Liver (tissue), 9 donors: Measurements from ENCODE around the gene WDR86. TPM values are rescaled to one million over a fixed set of nuclear protein-coding genes. Genes with fewer than 3 reads are reported as not detected.

Source experiments
- DNase-seq: peaks from one replicate; pipeline ENCODE4 v3.0.0-alpha.2; 2017; ENCODE audit warnings: low spot score
- H3K27ac ChIP-seq, 2 donors: one replicate each; pipeline ENCODE4 v1.7.0; 2013; ENCODE audit warnings: inconsistent platforms in 2 of 2, low read length in 2 of 2, control low read depth in 1 of 2, low read depth in 1 of 2, mild to moderate bottlenecking in 1 of 2
- H3K27me3 ChIP-seq, 4 donors: one replicate each; pipeline versions ENCODE4 v1.6.1 to v1.7.0; 2013; ENCODE audit warnings: low read length in 3 of 4, inconsistent platforms in 1 of 4, mild to moderate bottlenecking in 1 of 4, moderate library complexity in 1 of 4; ENCODE audit not compliant: control insufficient read depth in 4 of 4, insufficient read depth in 4 of 4
- H3K36me3 ChIP-seq, 4 donors: one replicate each; pipeline versions ENCODE4 v1.6.1 to v1.7.0; 2013; ENCODE audit warnings: low read length in 3 of 4, mild to moderate bottlenecking in 3 of 4, low read depth in 1 of 4, moderate library complexity in 1 of 4; ENCODE audit not compliant: control insufficient read depth in 4 of 4, insufficient read depth in 3 of 4
- H3K4me1 ChIP-seq, 4 donors: one replicate each; pipeline versions ENCODE4 v1.6.1 to v1.7.0; 2013; ENCODE audit warnings: low read length in 3 of 4, mild to moderate bottlenecking in 3 of 4, moderate library complexity in 1 of 4; ENCODE audit not compliant: control insufficient read depth in 4 of 4, insufficient read depth in 4 of 4
- H3K4me3 ChIP-seq, 3 donors: one replicate each; pipeline versions ENCODE4 v1.6.1 to v1.7.0; 2013; ENCODE audit warnings: low read length in 3 of 3, control low read depth in 1 of 3, low read depth in 1 of 3, mild to moderate bottlenecking in 1 of 3
- H3K9ac ChIP-seq, 2 donors: one replicate each; pipeline ENCODE4 v1.7.0; 2013; ENCODE audit warnings: low read length in 2 of 2, mild to moderate bottlenecking in 2 of 2, moderate library complexity in 2 of 2, control low read depth in 1 of 2, low read depth in 1 of 2
- H3K9me3 ChIP-seq, 4 donors: one replicate each; pipeline versions ENCODE4 v1.6.1 to v1.7.0; 2013; ENCODE audit warnings: low read length in 3 of 4; ENCODE audit not compliant: control insufficient read depth in 4 of 4
- EGR1 ChIP-seq, 2 donors: IDR thresholded peaks; 2 replicates each; pipeline ENCODE4 v1.6.1; 2016 to 2018; ENCODE audit warnings: antibody characterized with exemption in 2 of 2, low read depth in 2 of 2
- FOXA1 ChIP-seq: IDR thresholded peaks from 2 replicates; pipeline ENCODE4 v1.6.1; 2016; ENCODE audit warnings: antibody characterized with exemption
- GABPA ChIP-seq, 2 donors: IDR thresholded peaks in 1 of 2; conservative IDR thresholded peaks in 1 of 2; 2 replicates each; pipeline ENCODE4 v1.6.1; 2016; ENCODE audit warnings: antibody characterized with exemption in 2 of 2, mild to moderate bottlenecking in 1 of 2, moderate library complexity in 1 of 2
- HNF4G ChIP-seq: IDR thresholded peaks from 2 replicates; pipeline ENCODE4 v1.6.1; 2016; ENCODE audit warnings: antibody characterized with exemption
- JUND ChIP-seq, 2 donors: IDR thresholded peaks; 2 replicates each; pipeline ENCODE4 v1.6.1; 2016; ENCODE audit warnings: antibody characterized with exemption in 2 of 2
- MAX ChIP-seq: IDR thresholded peaks from 2 replicates; pipeline ENCODE4 v1.6.1; 2016; ENCODE audit warnings: antibody characterized with exemption
- RXRA ChIP-seq, 2 donors: IDR thresholded peaks; 2 replicates each; pipeline ENCODE4 v1.6.1; 2017 to 2018; ENCODE audit warnings: antibody characterized with exemption in 2 of 2, mild to moderate bottlenecking in 1 of 2
- TAF1 ChIP-seq: conservative IDR thresholded peaks from 2 replicates; pipeline ENCODE4 v1.6.1; 2016; ENCODE audit warnings: antibody characterized with exemption, mild to moderate bottlenecking
- WGBS: extraction: QIAGEN DNeasy Blood & Tissue Kit; methylation state at CpG from one replicate; pipeline ENCODE4 v1.1.7; 2013; 5-methylcytosine and 5-hydroxymethylcytosine counted together
- polyA plus RNA-seq, 2 donors: library from polyadenylated mRNA; stranded (reverse) in 1 of 2; unstranded in 1 of 2; fragments of 200-250 nt in 1 of 2; fragments of >200 nt in 1 of 2; fragmentation: Nextera tagmentation in 1 of 2; extraction: Ambion mirVana in 1 of 2; gene quantifications; one replicate each; pipeline versions ENCODE4 v1.2.1 to v1.2.3, GENCODE V29; 2013 to 2015
- total RNA-seq, 2 donors: library from RNA; depleted of rRNA; stranded (reverse); fragments of >200 nt; gene quantifications; one replicate each; pipeline ENCODE4 v1.2.3, GENCODE V29; 2014
- TF ChIP-seq, protein P1 (sequence below): IDR thresholded peaks from 2 replicates; pipeline ENCODE4 v1.6.1; 2016; ENCODE audit warnings: antibody characterized with exemption, mild to moderate bottlenecking
- TF ChIP-seq, protein P2 (sequence below): fragments of 150-350 bp; IDR thresholded peaks from 2 replicates; pipeline ENCODE4 v1.5.1; 2017; ENCODE audit warnings: improper control_type of control experiment, low read depth, low read length; ENCODE audit not compliant: missing input control
- donor health status: healthy.
- donor health status: healthy.
- donor health status: healthy.
- donor health status: healthy.
- donor health status: healthy.

The WDR86 gene
- total and polyA plus RNA-seq, 4 donors = 0.35 to 4.9 (median 0.77) TPM

GRCh38 chr7:151389768-151390597, 19.9 kb downstream of the WDR86 start:
- no peaks in the 10 kb centered on the region for H3K4me1 ChIP-seq
- WGBS = 84% methylated on average over 24 of the region's 24 CpGs

GRCh38 chr7:151389096-151389767, 20.6 kb downstream of the WDR86 start:
- Histone ChIP-seq H3K4me3 (no peak overlapping the region), H3K36me3 (no peaks in the 10 kb centered on the region), H3K9me3 (no peaks in the 10 kb centered on the region), H3K27me3 (peaks cover 0 to 2% (median 0%) of the 10 kb centered on the region in 4 donors), H3K27ac (no peak overlapping the region), H3K4me1 (no peaks in the 10 kb centered on the region), H3K9ac (no peak overlapping the region)
- no peak for TF ChIP-seq EGR1 (IDR thresholded peaks at IDR 0.05; ENCODE audit: low read depth in 2 of 2)
- TF ChIP-seq, protein P1, sequence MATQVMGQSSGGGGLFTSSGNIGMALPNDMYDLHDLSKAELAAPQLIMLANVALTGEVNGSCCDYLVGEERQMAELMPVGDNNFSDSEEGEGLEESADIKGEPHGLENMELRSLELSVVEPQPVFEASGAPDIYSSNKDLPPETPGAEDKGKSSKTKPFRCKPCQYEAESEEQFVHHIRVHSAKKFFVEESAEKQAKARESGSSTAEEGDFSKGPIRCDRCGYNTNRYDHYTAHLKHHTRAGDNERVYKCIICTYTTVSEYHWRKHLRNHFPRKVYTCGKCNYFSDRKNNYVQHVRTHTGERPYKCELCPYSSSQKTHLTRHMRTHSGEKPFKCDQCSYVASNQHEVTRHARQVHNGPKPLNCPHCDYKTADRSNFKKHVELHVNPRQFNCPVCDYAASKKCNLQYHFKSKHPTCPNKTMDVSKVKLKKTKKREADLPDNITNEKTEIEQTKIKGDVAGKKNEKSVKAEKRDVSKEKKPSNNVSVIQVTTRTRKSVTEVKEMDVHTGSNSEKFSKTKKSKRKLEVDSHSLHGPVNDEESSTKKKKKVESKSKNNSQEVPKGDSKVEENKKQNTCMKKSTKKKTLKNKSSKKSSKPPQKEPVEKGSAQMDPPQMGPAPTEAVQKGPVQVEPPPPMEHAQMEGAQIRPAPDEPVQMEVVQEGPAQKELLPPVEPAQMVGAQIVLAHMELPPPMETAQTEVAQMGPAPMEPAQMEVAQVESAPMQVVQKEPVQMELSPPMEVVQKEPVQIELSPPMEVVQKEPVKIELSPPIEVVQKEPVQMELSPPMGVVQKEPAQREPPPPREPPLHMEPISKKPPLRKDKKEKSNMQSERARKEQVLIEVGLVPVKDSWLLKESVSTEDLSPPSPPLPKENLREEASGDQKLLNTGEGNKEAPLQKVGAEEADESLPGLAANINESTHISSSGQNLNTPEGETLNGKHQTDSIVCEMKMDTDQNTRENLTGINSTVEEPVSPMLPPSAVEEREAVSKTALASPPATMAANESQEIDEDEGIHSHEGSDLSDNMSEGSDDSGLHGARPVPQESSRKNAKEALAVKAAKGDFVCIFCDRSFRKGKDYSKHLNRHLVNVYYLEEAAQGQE = no peak
- no peak for TF ChIP-seq MAX
- no peak for TF ChIP-seq FOXA1
- no peak for TF ChIP-seq HNF4G
- whole genome bisulfite sequencing = 92% methylated on average over 21 of the region's 21 CpGs
- DNase-seq = no peak

More at GRCh38 chr7:151389768-151390597, 19.9 kb downstream of the WDR86 start:
- no peak for TF ChIP-seq MAX
- no peak for TF ChIP-seq HNF4G
- no peak for TF ChIP-seq JUND (IDR thresholded peaks at IDR 0.05)
- H3K27ac ChIP-seq = no peak overlapping the region
- DNase-seq = no peak
- no peaks in the 10 kb centered on the region for H3K36me3 ChIP-seq
- H3K27me3 ChIP-seq = peaks cover 0 to 2% (median 0%) of the 10 kb centered on the region in 4 donors
- no peaks in the 10 kb centered on the region for H3K9me3 ChIP-seq
- no peak overlapping the region for H3K9ac ChIP-seq
- no peak overlapping the region for H3K4me3 ChIP-seq

DNA sequence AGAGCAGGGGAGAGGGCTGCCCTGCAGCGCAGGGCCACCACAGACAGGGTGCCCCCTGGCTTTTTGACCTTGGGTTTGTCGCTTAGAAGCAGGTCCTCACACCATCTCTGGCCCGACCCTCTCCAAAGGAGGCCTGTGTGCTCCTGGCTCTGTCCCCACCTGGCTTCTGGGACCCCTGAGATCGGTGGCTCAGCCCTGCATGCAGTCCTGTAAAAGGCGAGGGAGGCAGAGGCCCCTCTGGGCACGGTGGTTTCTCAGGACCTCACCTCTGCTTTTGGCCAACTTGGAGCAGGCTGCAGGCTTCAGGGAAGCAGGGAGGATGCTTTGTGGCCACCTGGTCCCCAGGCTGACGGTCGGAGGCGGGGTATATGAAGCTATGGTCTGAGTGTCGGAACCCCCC, 21.4 kb downstream of the WDR86 start:
- H3K27me3 ChIP-seq = peaks cover 0 to 2% (median 0%) of the 10 kb centered on the region in 4 donors
- no peak overlapping the region for H3K27ac ChIP-seq
- no peaks in the 10 kb centered on the region for H3K9me3 ChIP-seq
- no peak for TF ChIP-seq MAX
- no peak for TF ChIP-seq TAF1
- TF ChIP-seq, protein P2, sequence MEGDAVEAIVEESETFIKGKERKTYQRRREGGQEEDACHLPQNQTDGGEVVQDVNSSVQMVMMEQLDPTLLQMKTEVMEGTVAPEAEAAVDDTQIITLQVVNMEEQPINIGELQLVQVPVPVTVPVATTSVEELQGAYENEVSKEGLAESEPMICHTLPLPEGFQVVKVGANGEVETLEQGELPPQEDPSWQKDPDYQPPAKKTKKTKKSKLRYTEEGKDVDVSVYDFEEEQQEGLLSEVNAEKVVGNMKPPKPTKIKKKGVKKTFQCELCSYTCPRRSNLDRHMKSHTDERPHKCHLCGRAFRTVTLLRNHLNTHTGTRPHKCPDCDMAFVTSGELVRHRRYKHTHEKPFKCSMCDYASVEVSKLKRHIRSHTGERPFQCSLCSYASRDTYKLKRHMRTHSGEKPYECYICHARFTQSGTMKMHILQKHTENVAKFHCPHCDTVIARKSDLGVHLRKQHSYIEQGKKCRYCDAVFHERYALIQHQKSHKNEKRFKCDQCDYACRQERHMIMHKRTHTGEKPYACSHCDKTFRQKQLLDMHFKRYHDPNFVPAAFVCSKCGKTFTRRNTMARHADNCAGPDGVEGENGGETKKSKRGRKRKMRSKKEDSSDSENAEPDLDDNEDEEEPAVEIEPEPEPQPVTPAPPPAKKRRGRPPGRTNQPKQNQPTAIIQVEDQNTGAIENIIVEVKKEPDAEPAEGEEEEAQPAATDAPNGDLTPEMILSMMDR = no peak
- no peak for TF ChIP-seq RXRA (IDR thresholded peaks at IDR 0.05)
- no peak for TF ChIP-seq GABPA (IDR thresholded peaks at IDR 0.05 in 1 of 2, conservative IDR thresholded peaks at IDR 0.05 in 1 of 2)
- DNase-seq = no peak
- WGBS = 92% methylated on average over 10 of the region's 10 CpGs
- no peak overlapping the region for H3K9ac ChIP-seq
- no peak overlapping the region for H3K4me3 ChIP-seq
- no peaks in the 10 kb centered on the region for H3K36me3 ChIP-seq
- H3K4me1 ChIP-seq = no peaks in the 10 kb centered on the region
